Breast epithelium (tissue), 4 donors: ENCODE results near the gene AATK. TPM values are rescaled to one million over a fixed set of nuclear protein-coding genes. Genes with fewer than 3 reads are reported as not detected.

ENCODE experiments used
- DNase-seq, 2 donors: peaks; one replicate each; pipeline ENCODE4 v3.0.0-alpha.2; 2019; ENCODE audit warnings: low spot score in 2 of 2
- H3K27ac ChIP-seq, 2 donors: fragments of 200-600 bp; sonication (generic) in 1 of 2; one replicate each; pipeline ENCODE4 v1.5.1; 2016 to 2019; ENCODE audit warnings: mild to moderate bottlenecking in 1 of 2
- H3K27me3 ChIP-seq, 2 donors: fragments of 200-600 bp; sonication (generic) in 1 of 2; one replicate each; pipeline versions ENCODE4 v1.5.1 to v1.6.0; 2017 to 2019; ENCODE audit warnings: control low read depth in 1 of 2, mild to moderate bottlenecking in 1 of 2
- H3K36me3 ChIP-seq: fragments of 200-600 bp; one replicate; pipeline ENCODE4 v1.5.1; 2019
- H3K4me1 ChIP-seq, 2 donors: fragments of 200-600 bp; sonication (generic); one replicate each; pipeline ENCODE4 v1.5.1; 2016 to 2019; ENCODE audit warnings: control low read depth in 1 of 2
- H3K4me3 ChIP-seq, 3 donors: fragments of 200-600 bp; sonication (generic); 1 replicate in 2 of 3; 2 replicates in 1 of 3; pipeline ENCODE4 v1.5.1; 2016 to 2019; ENCODE audit warnings: mild to moderate bottlenecking in 3 of 3, moderate library complexity in 2 of 3
- H3K9me3 ChIP-seq, 2 donors: fragments of 200-600 bp; sonication (generic) in 1 of 2; one replicate each; pipeline ENCODE4 v1.5.1; 2016 to 2019; ENCODE audit warnings: control low read depth in 1 of 2
- POLR2A ChIP-seq: fragments of 450-650 bp; IDR thresholded peaks from one replicate; pipeline ENCODE4 v1.6.1; 2016; ENCODE audit warnings: antibody characterized with exemption, mild to moderate bottlenecking, moderate library complexity
- POLR2AphosphoS5 ChIP-seq, 3 donors: sonication (generic); formaldehyde crosslinking; IDR thresholded peaks; one replicate each; pipeline ENCODE4 v1.6.1; 2017; ENCODE audit warnings: antibody characterized with exemption in 3 of 3
- intact Hi-C: fragments of 100-400 bp; cut with DNase I; formaldehyde crosslinking; loops from one replicate; pipeline ENCODE4 v1.15.1; 2023; ENCODE audit warnings: low total_unique reads
- total RNA-seq, 3 donors: library from RNA; depleted of rRNA; stranded (reverse); fragments of >200 nt; gene quantifications; one replicate each; pipeline ENCODE4 v1.1.0, GENCODE V29; 2016
- TF ChIP-seq, protein P1 (sequence below), 3 donors: fragments of 450-650 bp; IDR thresholded peaks; one replicate each; pipeline ENCODE4 v1.5.1; 2016 to 2017; ENCODE audit warnings: antibody characterized with exemption in 3 of 3, mild to moderate bottlenecking in 3 of 3, moderate library complexity in 3 of 3

AATK gene
- total RNA-seq, 3 donors from 2014 or later, result under 0.01 to 0.98 (median 0.73) TPM

GRCh38 chr17:81084680-81085419 is 81.2 kb downstream of the AATK start:
- H3K27ac ChIP-seq, result peak overlapping the region; percentile 22 to 93
- intact Hi-C loops, result loop anchor here (5.0 kb wide), 1 partner anchor 303 kb away; no protein-coding TSS in a partner anchor
- no peak for DNase-seq
- peaks cover 7 to 10% of the 10 kb centered on the region in 2 donors for H3K4me1 ChIP-seq
- H3K9me3 ChIP-seq, result no peaks in the 10 kb centered on the region
- H3K36me3 ChIP-seq, result no peaks in the 10 kb centered on the region
- TF ChIP-seq POLR2A, result no peak
- TF ChIP-seq, protein P1, sequence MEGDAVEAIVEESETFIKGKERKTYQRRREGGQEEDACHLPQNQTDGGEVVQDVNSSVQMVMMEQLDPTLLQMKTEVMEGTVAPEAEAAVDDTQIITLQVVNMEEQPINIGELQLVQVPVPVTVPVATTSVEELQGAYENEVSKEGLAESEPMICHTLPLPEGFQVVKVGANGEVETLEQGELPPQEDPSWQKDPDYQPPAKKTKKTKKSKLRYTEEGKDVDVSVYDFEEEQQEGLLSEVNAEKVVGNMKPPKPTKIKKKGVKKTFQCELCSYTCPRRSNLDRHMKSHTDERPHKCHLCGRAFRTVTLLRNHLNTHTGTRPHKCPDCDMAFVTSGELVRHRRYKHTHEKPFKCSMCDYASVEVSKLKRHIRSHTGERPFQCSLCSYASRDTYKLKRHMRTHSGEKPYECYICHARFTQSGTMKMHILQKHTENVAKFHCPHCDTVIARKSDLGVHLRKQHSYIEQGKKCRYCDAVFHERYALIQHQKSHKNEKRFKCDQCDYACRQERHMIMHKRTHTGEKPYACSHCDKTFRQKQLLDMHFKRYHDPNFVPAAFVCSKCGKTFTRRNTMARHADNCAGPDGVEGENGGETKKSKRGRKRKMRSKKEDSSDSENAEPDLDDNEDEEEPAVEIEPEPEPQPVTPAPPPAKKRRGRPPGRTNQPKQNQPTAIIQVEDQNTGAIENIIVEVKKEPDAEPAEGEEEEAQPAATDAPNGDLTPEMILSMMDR (IDR thresholded peaks at IDR 0.05), result no peak
- no peak for TF ChIP-seq POLR2AphosphoS5 (IDR thresholded peaks at IDR 0.05)
- no peaks in the 10 kb centered on the region for H3K27me3 ChIP-seq
- no peak overlapping the region for H3K4me3 ChIP-seq

DNA sequence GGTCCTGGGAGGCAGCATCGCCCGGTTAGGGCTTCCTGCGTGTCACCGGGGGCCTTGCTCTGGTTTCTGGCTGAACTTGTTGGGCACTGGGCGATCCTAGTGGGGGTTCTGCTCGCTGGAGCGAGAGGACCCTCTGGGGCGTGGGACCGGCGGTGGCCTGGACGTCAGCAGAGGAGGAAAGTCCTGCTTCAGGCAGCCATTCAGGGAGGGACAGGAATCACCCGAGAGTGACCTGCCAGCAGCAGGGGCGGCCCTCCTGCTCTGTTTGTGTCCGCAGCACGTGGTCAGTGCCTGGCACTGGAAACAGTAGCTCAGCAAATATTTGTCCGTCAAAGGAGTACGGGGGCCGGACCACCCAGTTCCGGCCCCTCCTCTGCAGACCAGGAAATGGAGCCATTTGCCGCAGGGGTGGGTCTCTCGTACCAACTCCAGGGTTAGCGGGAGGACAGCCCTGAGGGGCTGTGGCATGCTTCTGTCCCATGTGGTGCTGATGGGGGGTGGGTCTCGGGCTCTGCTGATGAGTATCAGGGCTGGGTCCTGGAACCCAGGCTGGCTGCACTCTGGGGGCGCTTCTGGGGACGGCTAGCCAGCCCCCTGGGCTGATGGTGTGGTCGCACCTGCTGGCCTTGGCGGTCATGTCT is 82.8 kb downstream of the AATK start:
- Histone ChIP-seq H3K4me3 (peak overlapping the region in 1 of 3 donors; percentile 17), H3K36me3 (no peaks in the 10 kb centered on the region), H3K4me1 (peaks cover 7 to 10% of the 10 kb centered on the region in 2 donors), H3K9me3 (no peaks in the 10 kb centered on the region), H3K27ac (peak overlapping the region; percentile 83 to 93), H3K27me3 (no peaks in the 10 kb centered on the region)
- intact Hi-C loops, result loop anchor here (5.0 kb wide), 1 partner anchor 301 kb away; no protein-coding TSS in a partner anchor
- DNase-seq, result peak; percentile 60 to 84
- TF ChIP-seq, protein P1 (IDR thresholded peaks at IDR 0.05), result no peak
- TF ChIP-seq POLR2AphosphoS5 (IDR thresholded peaks at IDR 0.05), result peak in 1 of 3 donors; percentile 31
- no peak for TF ChIP-seq POLR2A

- TF ChIP-seq, protein P1 (IDR thresholded peaks at IDR 0.05), result no peak
- TF ChIP-seq POLR2AphosphoS5 (IDR thresholded peaks at IDR 0.05) (no peak), POLR2A (no peak)
These were observed 83.6 kb downstream of the AATK start for GRCh38 chr17:81082177-81083073.

GRCh38 chr17:81081222-81082176 is 84.5 kb downstream of the AATK start:
- intact Hi-C loops, result loop anchor here (5.0 kb wide), 1 partner anchor 299 kb away; no protein-coding TSS in a partner anchor
- no peak for TF ChIP-seq POLR2A
- TF ChIP-seq, protein P1 (IDR thresholded peaks at IDR 0.05), result no peak
- TF ChIP-seq POLR2AphosphoS5 (IDR thresholded peaks at IDR 0.05), result no peak
- no peak for DNase-seq
- Histone ChIP-seq H3K4me1 (peaks cover 7 to 10% of the 10 kb centered on the region in 2 donors), H3K36me3 (no peaks in the 10 kb centered on the region), H3K9me3 (no peaks in the 10 kb centered on the region), H3K27me3 (no peaks in the 10 kb centered on the region), H3K4me3 (no peak overlapping the region), H3K27ac (peak overlapping the region; percentile 83 to 93)

More at GRCh38 chr17:81082177-81083073, 83.6 kb downstream of the AATK start:
- no peaks in the 10 kb centered on the region for H3K36me3 ChIP-seq
- H3K9me3 ChIP-seq, result no peaks in the 10 kb centered on the region
- H3K27ac ChIP-seq, result peak overlapping the region; percentile 83 to 93
- DNase-seq, result peak; percentile 56 to 65
- peaks cover 7 to 10% of the 10 kb centered on the region in 2 donors for H3K4me1 ChIP-seq
- H3K4me3 ChIP-seq, result no peak overlapping the region
- intact Hi-C loops, result loop anchor here (5.0 kb wide), 1 partner anchor 300 kb away; no protein-coding TSS in a partner anchor
- H3K27me3 ChIP-seq, result no peaks in the 10 kb centered on the region
